HG03097 (cell line): Measurements from ENCODE around the gene INPP4B.

Experiments
- ATAC-seq: cut with Tn5 transposase; IDR thresholded peaks from one replicate; pipeline ENCODE4 v1.9.1; 2021; ENCODE audit not compliant: unreplicated experiment, low FRiP score

INPP4B gene

DNA sequence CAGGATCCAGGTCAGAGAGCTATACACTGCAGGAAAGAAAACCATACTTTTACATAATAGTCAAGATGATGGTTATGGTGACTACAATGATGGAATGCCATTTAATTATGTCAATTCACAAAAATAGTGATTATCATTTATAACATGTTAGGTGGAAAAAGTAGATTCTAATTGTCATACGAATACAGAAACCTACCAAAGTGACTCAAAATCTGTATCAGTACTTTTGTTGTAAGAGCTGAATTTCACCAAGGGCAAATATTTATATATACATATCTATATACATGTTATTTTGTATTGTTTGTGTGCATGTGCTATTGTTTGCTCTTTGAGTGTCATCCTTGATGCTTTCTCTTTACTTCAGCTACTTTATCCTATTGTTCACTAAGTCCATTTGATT, 485.4 kb downstream of the INPP4B start:
- ATAC-seq = no peak

DNA sequence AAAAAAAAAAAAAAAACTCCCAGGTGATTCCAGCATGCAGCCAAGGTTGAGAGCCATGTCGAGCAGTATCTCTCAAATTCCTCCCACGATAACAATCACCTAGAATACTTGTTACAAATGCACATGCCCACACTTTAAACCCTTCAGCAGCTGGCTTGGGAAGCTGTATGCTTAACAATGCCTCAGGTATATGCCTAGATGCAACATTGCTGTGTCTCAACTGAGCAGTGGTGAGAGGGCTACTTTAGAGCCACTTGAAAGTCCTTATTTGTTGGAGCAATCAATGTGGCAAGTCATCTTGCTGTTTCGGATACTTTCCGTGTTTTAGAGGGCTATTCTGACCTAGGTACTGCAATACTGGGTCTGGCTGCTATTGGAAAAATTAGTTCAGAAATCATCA, 487.4 kb downstream of the INPP4B start:
- ATAC-seq = no peak

DNA sequence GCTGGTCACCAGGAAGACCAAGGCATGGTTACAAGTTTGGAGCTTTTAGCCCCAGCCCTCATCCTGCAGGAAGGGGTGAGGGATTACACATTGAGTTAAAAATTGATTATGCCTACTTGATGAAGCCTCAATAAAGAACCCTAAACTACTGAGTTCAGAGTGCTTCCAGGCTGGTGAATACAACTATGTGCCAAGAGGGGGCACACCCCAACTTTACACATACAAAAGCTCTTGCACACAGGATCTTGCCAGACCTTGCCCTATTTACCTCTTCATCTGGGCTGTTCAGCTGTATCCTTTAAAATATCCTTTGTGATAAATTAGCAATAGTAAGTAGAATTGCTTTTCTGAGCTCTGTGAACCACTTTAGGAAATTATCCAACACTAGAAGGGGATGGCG, 489.3 kb downstream of the INPP4B start:
- ATAC-seq = no peak

DNA sequence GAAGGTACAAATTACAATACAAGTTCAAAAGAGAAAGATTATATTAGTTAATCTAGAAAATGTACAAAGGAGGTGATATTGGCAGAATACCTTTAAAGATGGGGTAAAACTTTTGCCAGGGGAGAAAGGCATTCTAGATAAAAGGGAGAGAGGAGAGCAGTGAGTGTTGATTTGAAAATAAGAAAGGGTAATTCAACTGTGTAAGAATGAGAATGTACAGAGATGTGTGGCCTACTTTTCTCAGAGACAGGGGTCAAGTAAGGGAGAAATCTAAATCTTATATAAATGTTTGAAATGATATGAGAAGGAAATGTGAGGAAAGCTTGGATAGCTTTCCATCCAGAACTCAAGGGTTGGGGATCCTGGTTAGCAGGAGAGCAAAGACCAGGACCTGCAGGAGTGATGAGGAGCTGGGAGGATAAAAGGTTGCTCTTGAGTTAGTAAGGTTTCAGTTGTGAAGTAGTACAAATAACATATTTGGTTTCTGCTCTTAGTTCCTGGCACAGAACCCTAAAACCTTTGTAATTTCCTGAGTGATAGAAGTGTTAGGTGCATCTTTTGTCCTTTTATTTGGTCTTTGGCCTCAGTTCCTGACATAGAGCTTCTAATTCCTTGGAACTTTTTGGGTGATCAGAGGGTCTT, 489.9 kb downstream of the INPP4B start:
- ATAC-seq = no peak

DNA sequence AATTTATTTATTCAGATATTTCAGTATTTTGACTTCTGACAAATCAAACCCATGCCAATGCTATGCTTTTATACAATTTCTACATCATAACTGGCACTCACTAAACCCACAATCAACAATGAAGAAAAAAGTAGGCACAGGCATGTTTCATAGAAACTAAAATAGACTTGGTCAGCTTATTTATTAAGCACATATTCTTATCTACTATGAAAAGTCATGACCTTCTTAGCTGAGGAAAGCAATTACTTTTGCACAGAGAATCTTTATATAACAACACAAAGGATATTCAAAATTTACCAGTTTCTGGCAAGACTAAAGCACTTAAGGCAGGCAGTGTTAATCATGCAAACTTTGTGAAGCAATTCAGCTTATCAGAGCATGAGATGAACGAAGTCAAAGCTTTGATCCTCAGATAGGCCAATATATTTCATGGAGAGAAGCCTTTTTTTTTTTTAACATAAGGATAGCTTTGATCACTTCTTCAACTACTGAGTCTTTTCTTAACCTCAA, 490.6 kb downstream of the INPP4B start:
- ATAC-seq = no peak

DNA sequence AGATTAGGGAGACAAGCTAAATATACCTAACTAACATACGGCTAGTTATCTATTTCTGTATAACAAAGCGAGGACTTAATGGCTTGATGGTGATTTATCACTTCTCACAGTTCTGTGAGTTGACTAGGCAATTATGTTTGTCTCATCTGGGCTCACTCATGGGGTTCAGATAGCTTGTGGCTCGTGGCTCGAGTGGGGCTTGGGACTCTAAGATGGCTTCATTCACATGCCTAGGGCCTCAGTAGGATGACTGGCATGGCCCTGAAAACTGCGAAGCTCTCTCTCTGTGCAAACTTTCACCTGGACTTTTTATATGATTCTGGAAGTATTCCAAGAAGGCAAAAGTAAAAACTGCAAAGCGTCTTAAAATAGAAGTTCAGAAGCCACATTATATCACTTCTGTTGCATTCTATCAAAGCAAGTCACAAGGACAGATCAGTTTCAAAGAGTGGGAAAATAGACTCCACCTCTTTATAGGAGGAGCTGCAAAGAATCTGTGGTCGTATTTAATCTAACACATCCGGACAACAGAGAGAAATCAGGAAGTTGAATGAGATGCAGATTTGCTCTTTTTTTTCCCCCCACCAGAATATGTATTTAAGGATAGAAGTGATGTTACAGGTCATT, 491.2 kb downstream of the INPP4B start:
- ATAC-seq = no peak

DNA sequence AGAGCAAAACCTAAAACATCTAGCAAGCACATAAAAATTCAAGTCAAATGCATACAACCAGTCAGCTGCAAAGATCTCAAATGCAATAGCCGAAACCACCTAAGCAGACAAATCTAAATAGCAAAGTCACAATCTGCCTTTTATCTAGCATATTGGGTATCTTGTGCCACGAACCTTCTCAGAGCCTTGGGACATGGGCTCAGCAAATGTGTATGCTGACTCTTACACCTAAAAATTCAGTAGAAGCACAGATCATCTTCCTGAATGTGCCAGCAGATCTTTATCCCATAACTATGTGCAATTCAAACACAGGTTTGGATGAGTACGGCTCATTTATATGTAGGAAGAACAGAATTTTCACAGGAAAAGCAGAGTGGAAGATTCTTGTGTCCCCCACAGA, 492.1 kb downstream of the INPP4B start:
- ATAC-seq = no peak

DNA sequence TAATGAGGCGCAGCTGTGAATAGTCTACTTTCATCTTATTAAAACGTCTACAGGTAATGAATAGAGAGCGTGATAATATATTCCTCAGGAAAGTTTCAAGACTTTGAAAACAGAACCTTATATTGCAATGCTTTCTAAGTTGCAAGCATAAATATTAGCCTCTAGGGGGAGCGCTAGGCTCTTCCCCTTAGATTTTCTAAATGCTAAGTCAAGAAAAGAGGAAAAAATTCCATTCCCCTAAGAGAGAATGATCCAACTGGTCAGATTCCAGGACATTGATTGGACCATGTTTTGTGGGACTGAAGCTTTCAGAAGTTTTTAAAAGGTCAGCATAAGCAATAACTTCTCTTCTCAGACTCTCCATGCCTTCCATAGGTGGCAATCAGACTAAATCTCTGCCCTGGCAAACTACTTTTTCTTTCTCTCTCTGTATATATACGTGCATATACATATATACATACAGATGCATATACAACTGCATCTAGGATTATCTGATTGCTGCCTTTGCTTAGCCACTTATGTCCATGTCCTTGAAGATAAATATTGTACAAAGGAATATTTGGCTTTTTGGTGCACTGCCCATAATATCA, 492.9 kb downstream of the INPP4B start:
- ATAC-seq = no peak

DNA sequence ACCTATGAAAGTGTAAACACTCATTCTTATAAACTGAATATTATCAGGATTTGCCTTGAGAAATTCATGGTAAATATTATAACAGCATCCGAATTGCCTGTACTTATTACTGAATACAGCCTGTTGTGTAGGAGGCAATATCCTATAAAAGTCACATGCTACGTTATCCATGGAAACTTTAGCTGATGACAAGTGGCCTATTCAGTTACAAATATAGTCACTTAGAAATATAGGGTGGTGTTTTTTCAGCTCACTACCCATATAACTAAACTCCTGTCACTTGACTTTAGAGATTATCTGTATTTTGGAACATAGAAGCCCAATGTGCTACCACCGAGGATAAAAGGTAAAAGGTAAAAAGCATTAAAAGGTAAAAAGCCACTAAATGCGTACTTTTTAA, 493.4 kb downstream of the INPP4B start:
- no peak for ATAC-seq

DNA sequence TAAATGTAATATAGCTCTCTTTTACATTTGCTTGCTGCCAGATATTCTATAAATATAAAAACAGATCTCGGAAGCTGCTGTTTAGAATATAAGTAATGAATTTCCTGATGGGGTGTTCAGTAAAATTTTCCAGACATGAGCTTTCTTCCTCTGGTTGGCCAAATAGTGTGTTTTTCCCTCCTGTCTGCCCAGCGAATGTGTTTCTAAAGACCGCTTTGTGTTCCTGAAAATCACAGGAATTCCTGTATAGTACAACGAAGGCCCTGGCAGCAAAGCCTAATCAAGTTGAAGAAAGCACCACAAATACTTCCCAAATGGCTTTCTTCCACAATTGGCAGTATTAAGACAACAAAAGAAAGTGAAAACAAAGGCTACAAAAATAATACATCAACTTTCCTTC, 494.1 kb downstream of the INPP4B start:
- no peak for ATAC-seq

DNA sequence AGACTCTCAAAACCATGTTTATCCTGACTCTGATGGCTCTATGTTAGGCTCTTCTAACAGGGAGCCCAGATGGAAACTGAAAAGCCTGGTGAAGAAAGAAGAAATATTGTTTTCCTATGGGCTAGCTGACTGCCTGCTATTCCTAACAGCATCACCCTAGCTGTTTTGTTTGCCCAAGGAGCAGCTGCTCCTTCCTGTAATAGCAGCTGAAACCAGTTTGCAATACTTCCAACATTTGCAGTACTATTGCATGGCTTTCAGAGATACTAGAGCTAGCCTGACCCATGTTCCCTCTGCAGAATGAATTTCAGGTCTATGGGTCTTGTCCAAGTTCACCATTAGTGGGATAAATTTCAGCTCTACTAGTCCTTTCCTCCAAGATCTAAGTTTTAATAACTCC, 495.2 kb downstream of the INPP4B start:
- no peak for ATAC-seq

DNA sequence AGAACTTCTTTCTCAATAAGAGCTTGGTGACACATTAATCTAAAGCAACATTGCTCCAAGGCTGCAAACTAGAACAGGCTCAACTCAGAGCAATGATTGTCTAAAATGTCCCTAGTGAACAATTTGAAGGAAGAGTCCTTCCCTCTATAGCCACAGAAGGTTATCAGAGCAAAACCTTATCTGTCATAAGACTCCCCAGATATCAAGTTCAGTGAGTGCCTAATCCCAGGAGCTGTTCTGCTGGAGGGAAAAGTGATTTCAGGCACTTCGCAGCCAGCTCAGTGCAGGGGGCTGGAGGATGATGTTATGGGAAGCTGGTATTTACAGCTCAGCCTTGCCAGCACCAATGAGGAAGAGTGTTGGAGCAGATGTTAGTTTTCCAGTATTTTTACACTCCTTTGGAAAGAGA, 497.5 kb downstream of the INPP4B start:
- ATAC-seq = no peak

DNA sequence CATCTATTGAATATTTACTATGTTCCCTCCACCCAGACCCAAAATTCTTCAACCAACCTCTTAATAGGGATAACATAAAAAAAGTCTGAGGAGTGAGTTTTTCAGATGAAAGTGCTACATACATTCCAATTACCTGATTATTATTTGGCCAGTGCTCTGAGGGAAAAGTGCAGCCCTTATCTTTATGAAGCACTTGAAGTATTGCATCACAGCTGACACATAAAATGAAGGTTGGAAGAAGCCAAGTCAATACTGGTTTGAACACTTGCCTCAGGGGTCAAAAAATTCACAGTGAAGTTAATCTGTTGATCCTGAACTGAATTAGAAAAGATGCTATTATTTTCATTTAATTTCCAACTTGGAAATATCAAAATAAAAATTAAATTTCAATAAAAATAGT, 498.9 kb downstream of the INPP4B start:
- no peak for ATAC-seq

DNA sequence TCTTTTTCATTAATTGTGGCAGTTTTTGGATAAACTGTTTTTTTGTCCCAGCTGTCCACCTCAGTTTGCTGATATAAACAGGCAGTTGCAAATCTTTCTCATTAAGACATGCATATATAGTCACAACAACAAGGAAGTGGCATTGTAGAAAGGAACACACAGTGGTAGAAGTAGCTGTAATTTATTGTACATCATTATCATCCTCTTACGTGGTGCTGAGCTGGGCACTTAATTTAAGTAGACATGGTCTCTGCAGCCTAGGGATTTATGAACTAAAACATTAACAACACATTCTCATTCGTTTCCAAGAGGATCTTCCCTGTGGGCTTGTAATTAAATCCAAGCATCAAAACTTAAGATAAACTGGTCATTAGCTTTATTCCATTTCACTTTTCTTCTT, 500.2 kb downstream of the INPP4B start:
- no peak for ATAC-seq

DNA sequence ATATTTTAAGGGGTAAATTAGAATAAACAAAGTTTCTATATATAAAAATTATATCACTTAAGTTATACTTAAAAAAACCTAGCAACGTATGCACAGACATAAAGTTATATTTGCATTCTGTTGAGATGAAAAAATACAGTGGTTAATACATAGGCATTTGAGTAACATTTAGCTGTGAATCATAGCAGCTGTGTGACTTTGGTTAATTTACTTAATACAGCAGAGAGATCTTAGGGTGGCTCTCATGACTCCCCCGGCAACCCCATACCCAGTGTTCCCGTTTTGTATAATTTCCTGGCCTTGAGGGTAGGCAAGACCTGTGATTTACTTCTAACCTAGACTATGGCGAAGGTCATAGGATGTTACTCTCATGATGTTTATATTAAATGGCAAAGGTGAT, 504.8 kb downstream of the INPP4B start:
- ATAC-seq = no peak

DNA sequence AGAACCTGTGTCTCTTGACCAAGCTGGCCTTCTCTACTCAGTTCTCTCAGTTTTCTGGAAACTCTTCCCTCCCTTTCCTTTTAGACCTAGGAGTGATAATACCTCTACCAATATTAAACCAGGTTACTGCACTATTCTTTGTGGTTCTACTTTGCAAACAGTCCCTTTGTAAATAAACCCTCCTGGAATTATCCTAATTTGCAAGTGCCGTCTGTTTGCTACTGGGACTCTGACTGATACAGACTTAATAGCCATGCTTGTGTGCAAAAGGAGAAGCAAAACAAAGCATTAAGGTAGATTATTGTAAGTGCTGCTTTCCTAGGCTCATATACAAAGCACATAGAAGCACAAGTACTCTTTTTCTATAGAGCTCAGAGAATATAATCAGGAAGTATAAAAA, 507.0 kb downstream of the INPP4B start:
- no peak for ATAC-seq

DNA sequence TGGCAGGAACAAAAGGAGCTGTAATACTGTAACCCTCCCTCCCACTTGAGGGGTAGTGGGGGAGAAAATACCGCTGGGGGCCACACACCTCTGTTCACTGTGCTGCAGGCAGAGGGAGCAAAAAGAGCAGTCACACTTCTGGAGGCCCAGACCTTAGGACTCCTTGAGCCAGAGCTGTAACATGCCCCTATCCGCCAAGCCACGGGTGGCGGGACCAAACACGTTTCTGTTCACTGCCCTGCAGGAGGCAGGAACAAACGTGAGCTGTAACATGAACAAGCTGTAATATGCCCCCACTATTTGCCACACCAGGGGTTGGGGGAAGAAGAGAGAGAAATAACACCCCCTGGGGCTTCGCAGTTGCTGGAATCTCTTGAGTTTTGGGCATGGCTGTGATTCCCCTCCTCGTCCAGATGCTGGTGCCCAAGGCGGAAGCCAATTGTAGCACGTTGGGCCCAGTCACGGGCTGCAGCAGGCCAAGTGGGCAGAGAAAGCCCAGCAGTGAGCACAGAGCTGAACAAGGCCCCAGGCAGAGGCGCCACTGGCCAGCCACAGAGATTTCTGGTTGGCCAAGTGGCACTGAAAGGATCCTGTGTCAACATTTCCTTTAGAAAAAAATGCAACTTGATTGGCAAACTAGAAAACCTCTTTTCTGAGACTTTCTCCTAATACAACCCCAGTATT, 509.7 kb downstream of the INPP4B start:
- no peak for ATAC-seq

DNA sequence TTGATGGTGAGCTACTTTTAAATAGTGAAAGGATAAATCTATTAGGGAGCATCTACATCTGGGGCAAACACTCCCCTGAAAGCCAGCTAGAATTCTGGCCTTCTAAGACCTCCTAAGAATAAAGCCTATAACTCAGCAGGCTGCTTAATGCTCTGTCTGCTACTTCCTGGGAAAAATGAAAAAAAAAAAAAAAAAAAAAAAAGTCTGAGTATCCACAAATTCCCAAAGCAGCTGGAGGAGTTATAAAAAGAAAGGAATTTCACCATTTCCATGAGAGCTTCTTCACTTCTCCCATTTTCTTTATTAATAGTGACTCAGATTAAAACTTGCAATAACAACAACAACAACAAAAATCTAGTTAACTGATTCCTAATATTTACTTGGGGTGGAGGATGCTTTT, 511.2 kb downstream of the INPP4B start:
- no peak for ATAC-seq

DNA sequence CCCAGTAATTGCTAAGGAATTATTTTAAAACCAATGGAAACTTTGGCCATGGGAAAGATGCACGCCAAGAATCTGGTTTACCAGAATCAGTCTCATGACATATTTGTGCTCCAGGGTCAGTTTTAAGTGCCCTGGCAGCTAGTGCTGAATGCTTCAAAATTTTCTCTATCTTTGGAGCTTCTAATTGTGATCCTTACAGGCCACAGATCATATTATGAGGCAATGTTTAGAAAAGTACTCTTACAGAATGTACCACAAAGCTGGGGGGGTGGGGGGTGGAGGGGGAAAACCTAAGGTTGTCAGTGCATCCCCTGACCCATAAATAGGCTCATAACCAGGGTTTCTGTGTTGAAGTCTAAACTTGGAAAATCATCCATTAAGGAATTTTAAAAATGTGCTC, 514.5 kb downstream of the INPP4B start:
- ATAC-seq = no peak

DNA sequence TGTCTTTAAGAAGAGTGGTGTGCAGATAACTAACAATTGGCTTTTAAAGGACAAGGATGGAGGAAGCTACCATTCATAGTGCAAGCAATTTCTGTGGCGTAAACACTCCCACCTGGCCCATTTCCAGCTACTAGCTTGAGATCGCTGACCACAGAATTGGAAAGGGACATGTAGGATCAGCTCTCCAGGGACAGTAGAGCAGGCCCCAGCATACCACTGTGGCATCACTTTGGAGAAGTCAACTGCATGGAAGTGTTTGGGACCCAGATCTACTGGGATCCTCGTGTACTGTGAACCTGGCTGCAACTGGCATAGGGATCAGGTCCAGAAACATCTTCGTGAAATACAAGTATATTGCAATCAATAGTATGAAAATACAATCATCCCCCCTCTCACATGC, 515.0 kb downstream of the INPP4B start:
- no peak for ATAC-seq

DNA sequence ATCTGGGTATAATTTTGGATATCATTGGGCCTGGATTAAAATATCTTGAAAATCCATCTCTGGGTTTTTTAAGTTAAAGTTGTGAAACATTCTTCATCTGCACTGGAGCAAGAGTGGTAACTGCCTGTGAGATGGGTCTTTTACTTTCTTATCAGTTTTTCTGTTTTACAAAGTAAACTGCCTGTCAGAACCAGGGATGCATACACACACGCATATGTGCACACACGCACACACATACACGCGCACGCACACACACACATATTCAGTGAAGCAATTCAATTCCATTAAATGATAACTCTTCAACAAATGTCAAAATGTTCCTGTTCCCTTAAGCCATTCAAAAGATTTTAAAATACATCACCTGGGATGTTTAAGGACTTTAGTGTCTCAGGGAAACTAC, 515.8 kb downstream of the INPP4B start:
- ATAC-seq = no peak

DNA sequence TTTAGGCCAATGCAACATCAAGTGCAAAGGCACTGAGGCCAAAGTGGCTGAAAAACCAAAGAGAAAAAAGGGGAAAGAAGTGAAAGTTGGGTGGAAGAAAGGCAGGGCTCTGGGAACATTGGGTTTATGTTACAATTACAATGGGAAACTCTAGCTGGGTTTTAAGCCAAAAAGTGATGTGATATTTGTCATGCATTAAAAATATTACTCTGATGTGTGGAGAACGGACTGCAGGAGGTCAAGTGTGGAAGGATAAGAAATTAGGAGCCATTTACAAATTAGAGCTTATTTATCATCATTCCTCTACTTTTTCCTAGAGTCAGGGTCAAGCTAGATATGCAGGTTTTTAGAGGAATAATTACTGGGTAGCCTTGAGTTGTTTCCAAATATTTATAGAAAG, 516.8 kb downstream of the INPP4B start:
- no peak for ATAC-seq
